EH (cell line): Measurements from ENCODE around the gene MGLL.

Source experiments
- DNase-seq: peaks from one replicate; pipeline ENCODE4 v3.0.0-alpha.2; 2015; ENCODE audit warnings: low read depth

MGLL gene

GRCh38 chr3:127772827-127773751 lies 49.2 kb downstream of the MGLL start:
- DNase-seq = no peak

GRCh38 chr3:127772273-127772672 lies 50.0 kb downstream of the MGLL start:
- DNase-seq = no peak

- DNase-seq = no peak
Measured at GRCh38 chr3:127771746-127772145, 50.6 kb downstream of the MGLL start.

GRCh38 chr3:127770671-127771355 lies 51.5 kb downstream of the MGLL start:
- peak; percentile 66 for DNase-seq

GRCh38 chr3:127769284-127770081 lies 52.8 kb downstream of the MGLL start:
- DNase-seq = no peak

GRCh38 chr3:127768346-127769008 lies 53.8 kb downstream of the MGLL start:
- DNase-seq = peak; percentile 98

GRCh38 chr3:127767126-127767525 lies 55.2 kb downstream of the MGLL start:
- DNase-seq = no peak

GRCh38 chr3:127765735-127766134 lies 56.6 kb downstream of the MGLL start:
- DNase-seq = no peak

- peak; percentile 84 for DNase-seq
Measured at GRCh38 chr3:127764841-127765362, 57.4 kb downstream of the MGLL start.

GRCh38 chr3:127764301-127764700 lies 58.0 kb downstream of the MGLL start:
- DNase-seq = no peak

GRCh38 chr3:127763816-127764215 lies 58.5 kb downstream of the MGLL start:
- no peak for DNase-seq

- DNase-seq = no peak
Measured at GRCh38 chr3:127763337-127763736, 59.0 kb downstream of the MGLL start.

- no peak for DNase-seq
Measured at GRCh38 chr3:127762787-127763105, 59.6 kb downstream of the MGLL start.

- no peak for DNase-seq
Measured at GRCh38 chr3:127762077-127762786, 60.1 kb downstream of the MGLL start.

GRCh38 chr3:127761441-127761801 lies 60.9 kb downstream of the MGLL start:
- DNase-seq = no peak

GRCh38 chr3:127760791-127761440 lies 61.4 kb downstream of the MGLL start:
- no peak for DNase-seq

- no peak for DNase-seq
Measured at GRCh38 chr3:127760361-127760760, 62.0 kb downstream of the MGLL start.

GRCh38 chr3:127759826-127760225 lies 62.5 kb downstream of the MGLL start:
- DNase-seq = no peak

GRCh38 chr3:127758013-127758412 lies 64.3 kb downstream of the MGLL start:
- DNase-seq = no peak

- no peak for DNase-seq
Measured at GRCh38 chr3:127755305-127755681, 67.0 kb downstream of the MGLL start.
